HG02981 (cell line): ENCODE measurements around the gene THAP9.
"Not testable (repeated sequence)": the region's sequence is repeated elsewhere in the genome, so short reads cannot be mapped to it uniquely, and the experiment has no call there.

ENCODE experiments used
- ATAC-seq: cut with Tn5 transposase; IDR thresholded peaks from one replicate; pipeline ENCODE4 v1.9.1; 2021; ENCODE audit warnings: mild to moderate bottlenecking, moderate library complexity; ENCODE audit not compliant: unreplicated experiment

THAP9 gene

DNA sequence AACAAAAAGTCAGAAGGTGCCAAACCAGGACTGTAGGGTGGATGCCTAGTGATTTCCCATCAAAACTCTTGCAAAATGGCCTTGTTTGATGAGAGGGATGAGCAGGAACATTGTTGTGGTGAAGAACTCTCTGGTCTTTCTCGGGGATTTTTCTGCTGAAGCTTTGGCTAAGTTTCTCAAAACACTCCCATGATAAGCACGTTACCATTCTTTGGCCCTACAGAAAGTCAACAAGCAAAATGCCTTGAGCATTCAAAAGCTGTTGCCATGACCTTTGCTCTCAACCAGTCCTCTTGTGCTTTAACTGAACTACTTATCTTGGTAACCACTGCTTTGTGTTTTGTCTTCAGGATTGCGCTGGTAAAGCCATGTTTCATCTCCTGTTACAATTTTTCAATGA is 6.6 kb upstream of the THAP9 start:
- ATAC-seq, result no peak

DNA sequence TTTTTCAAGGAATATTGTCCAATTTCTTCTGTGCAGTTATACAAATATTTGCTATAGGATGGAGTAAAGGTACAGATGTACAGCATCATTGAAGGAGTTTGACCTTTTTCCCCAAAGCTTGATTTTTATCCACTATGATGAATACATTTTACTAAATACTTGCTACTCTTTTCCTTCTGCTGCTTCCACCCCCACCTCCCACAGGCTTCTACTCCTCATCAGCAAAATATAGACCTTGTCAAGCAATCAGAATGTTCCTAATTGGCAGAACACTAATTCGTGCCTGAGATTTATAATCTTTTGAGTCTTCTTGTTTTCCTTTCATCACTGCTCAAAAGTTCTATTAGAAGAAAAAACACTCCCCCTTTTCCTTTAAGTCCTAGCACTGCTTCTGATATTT is 3.8 kb upstream of the THAP9 start:
- ATAC-seq, result no peak

- ATAC-seq, result no peak
Measured at GRCh38 chr4:82898322-82899243, 2.0 kb upstream of the THAP9 start.

DNA sequence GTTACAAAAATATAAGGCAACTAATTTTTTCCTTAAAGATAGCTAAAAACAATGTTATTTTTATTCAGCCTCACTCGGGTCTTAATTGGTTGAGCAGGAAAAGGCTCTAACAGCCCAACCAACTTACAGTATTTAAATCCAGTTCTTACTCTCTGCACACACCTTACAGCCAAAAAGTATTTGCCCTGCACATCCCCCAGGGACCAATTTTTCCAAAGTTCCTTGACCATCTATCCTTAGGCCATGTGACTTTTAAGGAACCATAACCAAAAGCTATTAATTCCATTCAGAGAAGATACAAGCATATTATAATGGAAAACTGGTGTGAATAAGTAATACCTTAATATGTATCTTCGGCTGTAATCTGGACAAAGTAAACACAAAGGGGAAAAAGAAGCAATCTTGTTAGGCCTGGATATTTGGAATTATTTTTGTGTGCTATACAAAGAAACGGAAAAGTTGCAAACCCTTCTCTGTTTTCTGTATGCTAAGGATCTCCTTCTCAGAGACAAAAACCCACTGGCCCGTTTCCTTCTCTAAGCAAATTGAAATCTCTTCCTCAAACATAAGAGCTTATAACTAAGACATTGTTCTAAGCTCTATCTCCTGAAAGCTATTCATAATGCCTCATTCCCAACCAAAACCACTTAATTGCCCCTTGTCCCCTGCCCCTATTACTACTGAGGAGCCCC is 1.0 kb upstream of the THAP9 start:
- no peak for ATAC-seq

- ATAC-seq, result peak; percentile 2
Measured at GRCh38 chr4:82900066-82900410, 497 bp upstream of the THAP9 start.

GRCh38 chr4:82901183-82901718 is 716 bp downstream of the THAP9 start:
- ATAC-seq, result no peak

DNA sequence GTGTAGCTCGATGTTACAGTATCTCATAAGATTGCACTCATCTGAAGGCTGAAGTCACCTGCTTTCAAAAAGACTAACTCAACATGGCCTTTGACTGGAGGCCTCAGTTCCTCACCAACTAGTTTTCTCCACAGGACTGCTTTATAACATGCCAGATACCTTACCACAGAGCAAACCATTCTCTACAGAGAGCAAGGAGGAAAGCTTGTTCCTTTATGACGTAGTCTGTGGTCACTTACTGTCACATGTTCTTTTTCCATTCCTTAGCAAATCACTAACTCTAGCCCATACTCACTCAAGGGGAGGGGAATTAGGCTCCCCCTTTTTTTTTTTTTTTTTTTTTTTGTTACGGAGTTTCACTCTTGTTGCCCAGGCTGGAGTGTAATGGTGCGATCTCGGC is 3.2 kb downstream of the THAP9 start:
- no peak for ATAC-seq

DNA sequence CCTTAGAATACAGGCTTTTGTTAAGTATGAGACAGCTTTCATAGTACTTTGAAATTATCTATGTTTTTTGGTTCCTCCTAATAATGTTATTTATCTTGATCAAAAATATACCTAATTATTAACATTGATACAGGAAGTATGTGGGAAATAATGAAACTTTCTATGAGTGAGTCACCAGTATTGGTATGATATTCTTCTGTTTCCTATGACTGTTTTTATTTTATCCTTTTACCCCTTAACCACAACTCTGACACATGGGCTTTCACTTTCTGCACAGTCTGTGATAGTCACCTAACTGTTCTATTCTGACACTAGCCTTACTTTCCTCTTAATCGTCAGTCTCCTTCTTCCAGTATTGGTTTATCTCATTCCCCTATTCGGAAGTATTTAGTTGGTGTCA is 4.7 kb downstream of the THAP9 start:
- ATAC-seq, result peak; percentile 53

DNA sequence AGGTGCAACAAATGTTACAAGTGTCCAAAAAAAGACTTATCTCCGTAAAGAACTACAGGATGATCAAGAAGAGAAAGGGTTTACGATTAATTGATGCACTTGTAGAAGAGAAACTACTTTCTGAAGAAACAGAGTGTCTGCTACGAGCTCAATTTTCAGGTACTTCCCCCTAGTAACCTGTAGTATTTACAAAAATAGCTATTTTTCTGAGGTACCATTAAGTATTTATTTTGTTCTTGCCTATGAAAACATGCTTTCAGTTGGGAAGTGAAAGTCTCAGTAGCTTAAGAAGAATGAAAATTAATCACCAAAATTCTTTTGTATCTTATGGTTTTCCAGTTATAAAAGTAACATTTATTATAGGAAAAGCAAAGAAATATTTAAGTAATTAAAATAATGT is 5.9 kb downstream of the THAP9 start:
- ATAC-seq, result no peak

DNA sequence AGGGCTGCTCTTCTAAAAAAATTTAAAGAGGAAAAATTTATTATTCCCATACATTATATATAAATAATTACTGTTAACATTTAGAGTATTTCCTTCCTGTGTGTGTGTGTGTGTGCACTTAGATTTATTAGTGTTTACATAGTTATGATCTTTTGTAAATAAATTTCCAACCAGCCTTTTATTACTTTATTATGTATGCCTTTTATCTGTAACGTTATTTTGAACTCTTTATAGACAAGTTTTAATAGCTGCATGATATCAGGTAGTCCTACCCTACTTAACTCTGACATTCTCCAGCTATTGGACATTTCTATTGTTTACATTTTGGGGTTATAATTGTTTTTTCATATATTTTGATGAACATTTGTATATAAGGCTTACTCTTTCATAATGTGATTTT is 8.8 kb downstream of the THAP9 start:
- ATAC-seq, result no peak

DNA sequence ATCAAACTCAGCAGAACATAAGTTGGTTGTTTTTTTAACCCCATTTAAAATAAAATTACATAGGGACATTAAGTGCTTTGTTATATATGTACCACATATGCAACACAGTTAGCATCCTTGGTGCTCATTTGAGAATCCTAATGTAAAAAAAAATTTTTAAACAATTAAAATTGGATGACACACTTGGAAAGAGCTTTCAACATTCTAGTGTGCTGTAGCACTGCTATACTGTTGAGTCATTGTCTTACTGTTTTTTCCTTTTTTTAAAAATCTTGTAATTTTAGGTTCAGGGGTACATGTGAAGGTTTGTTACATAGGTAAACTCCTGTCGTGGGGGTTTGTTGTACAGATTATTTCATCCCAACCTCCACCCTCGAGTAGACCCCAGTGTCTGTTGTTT is 12.8 kb downstream of the THAP9 start:
- ATAC-seq, result no peak

GRCh38 chr4:82913968-82914367 is 13.4 kb downstream of the THAP9 start:
- ATAC-seq, result not testable (repeated sequence)

DNA sequence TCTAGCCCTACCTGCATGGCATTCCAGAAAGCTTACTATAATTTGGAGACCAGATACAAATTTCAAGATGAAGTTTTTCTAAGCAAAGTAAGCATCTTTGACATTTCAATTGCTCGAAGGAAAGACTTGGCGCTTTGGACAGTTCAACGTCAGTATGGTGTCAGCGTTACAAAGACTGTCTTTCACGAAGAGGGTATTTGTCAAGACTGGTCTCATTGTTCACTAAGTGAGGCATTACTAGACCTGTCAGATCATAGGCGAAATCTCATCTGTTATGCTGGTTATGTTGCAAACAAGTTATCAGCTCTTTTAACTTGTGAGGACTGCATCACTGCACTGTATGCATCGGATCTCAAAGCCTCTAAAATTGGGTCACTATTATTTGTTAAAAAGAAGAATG is 17.6 kb downstream of the THAP9 start:
- no peak for ATAC-seq

GRCh38 chr4:82919386-82919785 is 18.9 kb downstream of the THAP9 start:
- no peak for ATAC-seq

DNA sequence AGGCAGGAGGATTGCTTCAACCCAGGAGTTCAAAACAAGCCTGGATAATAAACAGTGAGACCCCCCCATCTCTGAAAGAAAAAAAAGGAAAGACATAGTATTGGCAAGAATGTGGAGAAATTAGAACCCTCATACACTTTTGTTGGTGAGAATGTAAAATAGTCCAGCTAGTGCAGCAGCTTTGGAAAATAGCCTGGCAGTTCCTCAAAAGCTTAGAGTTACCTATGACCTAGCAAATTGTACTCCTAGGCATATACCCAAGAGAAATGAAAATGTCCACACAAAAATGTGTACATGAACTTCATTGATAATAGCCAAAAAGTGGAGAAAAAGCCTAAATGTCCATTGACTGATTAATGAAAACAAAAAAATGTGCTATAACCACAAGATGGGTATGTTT is 21.3 kb downstream of the THAP9 start:
- no peak for ATAC-seq

- ATAC-seq, result no peak
Measured at GRCh38 chr4:82930848-82931755, 30.6 kb downstream of the THAP9 start.

GRCh38 chr4:82934441-82934840 is 33.9 kb downstream of the THAP9 start:
- no peak for ATAC-seq

GRCh38 chr4:82939414-82939813 is 38.9 kb downstream of the THAP9 start:
- no peak for ATAC-seq

GRCh38 chr4:82947498-82947897 is 47.0 kb downstream of the THAP9 start:
- ATAC-seq, result no peak

DNA sequence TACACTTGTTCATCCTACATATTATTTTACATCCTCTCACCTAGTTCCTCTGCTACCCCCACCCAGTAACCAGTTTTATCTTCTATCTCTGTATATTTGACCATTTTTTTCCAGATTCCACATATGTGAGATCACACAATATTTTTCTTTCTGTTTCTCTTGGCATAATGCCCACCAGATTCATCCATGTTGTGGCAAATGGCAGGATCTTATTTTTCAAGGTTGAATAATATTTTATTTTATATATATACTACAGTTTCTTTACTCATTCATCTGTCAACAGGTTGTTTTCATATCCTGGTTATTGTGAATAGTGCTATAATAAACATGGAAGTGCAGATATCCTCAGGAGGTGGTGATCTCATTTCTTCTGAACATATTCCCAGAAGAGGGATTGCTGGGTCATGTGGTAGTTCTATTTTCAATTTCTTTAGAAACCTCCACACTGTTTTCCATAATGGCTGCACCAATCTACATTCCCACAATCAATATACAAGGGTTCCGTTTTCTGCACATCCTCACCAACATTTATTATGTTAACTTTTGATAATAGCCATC is 48.2 kb downstream of the THAP9 start:
- no peak for ATAC-seq

- ATAC-seq, result no peak
Measured at GRCh38 chr4:82951196-82951595, 50.7 kb downstream of the THAP9 start.
